Urothelium cell line (cell line): ENCODE data around the gene ALG1.

Experiments
- DNase-seq: peaks from one replicate; pipeline ENCODE4 v3.0.0; 2011; ENCODE audit warnings: low spot score, mixed read lengths
- FAIRE-seq: peaks from 2 replicates; lab custom pipeline; 2011; peaks lifted over from hg19 to GRCh38; lab: Jason Lieb, UNC

The ALG1 gene, protein sequence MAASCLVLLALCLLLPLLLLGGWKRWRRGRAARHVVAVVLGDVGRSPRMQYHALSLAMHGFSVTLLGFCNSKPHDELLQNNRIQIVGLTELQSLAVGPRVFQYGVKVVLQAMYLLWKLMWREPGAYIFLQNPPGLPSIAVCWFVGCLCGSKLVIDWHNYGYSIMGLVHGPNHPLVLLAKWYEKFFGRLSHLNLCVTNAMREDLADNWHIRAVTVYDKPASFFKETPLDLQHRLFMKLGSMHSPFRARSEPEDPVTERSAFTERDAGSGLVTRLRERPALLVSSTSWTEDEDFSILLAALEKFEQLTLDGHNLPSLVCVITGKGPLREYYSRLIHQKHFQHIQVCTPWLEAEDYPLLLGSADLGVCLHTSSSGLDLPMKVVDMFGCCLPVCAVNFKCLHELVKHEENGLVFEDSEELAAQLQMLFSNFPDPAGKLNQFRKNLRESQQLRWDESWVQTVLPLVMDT

DNA sequence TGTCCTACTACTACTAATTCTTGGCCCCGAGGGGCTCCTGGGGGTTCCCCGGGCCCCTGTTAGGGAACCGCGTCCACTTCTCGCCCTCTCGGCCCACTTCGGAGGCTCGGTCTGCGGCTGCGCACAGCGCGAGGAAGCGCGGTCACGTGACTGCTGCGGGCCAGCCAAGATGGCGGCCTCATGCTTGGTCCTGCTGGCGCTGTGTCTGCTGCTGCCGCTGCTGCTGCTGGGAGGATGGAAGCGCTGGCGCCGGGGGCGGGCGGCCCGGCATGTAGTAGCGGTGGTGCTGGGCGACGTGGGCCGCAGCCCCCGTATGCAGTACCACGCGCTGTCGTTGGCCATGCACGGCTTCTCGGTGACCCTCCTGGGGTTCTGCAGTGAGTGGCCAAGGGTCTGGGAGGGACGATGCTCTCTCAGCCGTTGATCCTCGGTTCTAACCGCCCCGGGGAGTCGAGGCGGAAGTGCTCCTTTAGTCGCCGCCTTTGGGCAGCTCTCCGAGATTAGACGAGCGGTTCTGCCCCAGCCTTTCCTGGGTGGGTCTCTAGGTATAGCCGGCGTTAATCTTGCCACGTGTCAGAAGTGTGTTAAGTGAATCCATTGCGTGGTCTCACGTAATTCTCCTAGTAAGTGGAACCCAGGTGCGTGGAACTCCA is at the start of gene ALG1:
Gene ALG1, plus strand, starts transcription at position 163 of the 653 bp plus-strand sequence. Its CDS starts 7 bp downstream, at position 170.
- DNase-seq = peak; percentile 97
- peak; percentile 13 for FAIRE-seq

DNA sequence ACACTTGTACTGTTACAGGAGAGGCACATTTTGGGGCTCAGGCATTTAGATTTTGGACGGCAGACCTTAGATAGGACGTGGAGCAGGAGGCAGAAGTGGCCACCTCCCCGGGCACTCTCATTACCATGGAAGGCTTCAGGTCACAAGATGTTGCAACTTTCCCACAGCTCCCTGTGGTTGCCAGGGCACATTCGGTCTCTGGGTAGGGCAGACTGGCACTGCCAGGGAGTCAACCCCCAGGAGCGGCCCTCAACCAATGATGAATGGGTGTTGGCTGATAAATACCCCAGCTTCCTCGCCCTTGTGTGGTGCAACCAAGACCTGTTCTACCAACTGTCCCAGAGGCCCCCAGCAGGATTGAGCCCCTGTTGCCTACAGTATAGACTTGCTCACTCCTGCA is 49.1 kb upstream of the ALG1 start:
- FAIRE-seq = no peak

DNA sequence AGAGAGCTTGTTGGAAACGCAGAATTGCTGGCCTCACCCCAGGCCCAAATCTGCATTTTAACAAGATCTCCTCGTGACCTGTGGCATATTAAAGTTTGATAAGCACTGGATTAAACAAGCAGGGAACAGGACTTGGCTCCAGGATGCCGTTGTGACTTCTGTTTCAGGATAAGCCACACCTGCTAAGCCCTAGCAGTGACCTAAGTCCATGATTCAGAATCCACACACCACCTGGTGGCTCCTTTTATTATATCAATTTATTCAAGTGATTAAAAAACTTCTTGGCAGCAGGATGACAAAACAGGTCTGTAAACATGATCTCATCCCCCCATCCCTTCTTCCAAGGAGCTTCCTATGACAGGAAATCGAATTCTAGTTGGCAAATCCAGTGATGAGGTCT is 47.0 kb upstream of the ALG1 start:
- peak; percentile 59 for DNase-seq
- FAIRE-seq = no peak

More for the DNA sequence above, 49.1 kb upstream of the ALG1 start:
- DNase-seq = no peak

DNA sequence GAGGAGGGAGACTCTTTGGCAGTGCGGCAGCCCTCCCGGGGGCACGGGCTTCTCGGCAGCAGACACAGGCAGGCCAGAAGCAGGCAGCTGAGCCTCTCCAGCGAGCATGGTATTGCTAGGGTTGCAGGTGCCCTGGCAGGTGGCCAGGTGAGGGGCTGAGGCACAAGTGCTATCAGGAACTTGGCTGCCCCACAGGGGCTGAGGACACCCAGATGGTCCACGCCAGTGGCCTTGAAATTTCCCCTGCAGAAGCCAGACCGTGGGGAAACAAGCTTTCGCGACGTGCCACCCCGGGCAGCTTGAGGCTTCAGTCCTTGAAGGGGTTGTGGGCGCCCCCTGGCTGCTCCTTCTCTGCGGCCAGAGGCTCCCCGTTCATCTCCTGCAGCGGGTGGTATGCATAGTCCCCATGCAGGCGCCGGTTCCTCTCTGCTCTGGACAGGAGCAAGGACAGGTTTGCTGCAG is 46.4 kb upstream of the ALG1 start:
- DNase-seq (no peak), FAIRE-seq (no peak)

DNA sequence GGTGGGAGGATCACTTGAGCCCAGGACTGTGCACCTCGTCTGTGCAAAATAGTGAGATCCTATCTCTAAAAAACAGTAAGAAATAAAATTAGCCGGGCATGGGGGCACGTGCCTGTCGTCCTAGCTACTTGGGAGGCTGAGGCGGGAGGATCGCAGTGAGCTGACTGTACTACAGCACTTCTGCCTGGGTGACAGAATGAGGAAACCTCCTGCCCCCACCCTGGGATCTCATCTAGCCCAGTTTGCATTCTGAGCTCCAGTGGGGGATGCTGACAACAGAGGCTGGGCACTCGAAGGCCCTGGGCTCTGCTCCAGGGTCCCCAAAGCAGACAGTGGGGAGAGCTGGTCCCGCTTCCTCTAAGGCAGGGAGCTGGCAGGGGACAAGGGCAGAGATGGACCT is 45.0 kb upstream of the ALG1 start:
- DNase-seq (no peak), FAIRE-seq (no peak)

DNA sequence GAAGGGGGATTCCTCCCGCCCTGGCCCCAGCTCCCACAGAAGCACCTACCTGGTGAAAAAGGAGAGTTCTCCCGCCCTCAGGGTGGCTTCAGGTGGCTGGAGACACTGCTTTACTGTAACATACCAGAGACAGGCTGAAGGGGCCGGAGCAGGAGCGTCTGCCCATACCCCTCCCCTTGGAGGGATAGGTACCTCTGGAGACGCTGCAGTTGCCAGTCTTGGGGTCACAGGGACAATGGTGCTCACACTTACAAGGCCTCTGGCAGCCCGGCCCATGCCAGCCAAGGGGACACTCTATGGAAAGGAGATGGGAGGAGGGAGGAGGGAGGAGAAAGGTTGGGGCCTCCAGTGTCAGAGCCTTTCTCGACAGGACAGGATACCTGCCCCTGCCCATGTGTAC is 44.6 kb upstream of the ALG1 start:
- FAIRE-seq = no peak

DNA sequence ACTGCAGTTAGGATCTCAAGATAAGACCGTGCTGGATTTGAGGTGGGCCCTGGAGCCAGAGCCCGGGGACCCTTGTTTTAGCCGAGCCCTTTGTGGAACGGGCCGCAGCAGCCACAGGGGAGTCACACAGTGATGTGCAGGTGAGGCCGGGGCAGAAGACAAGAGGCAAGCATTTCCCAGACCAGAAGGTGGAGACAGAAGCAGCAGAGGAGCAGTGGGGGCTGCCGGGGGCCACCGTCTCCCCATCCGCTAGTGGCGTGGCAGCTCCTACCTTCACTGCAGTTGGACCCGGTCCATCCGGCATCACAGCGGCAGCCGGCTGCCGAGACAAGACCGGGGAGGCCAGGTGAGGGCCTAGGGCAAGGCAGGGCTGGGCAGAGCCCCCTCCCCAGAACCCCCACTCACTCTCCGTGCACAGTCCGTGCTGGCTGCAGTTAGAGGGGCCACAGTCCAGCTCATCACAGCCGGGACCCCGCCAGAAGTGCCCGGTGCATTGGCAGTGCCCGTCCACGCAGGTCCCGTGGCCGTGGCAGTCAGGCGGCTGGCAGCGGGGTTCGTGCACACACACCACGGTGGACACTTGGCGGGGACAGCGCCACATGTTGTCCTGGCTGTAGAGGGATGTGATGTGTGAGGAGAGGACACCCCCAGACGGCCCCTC is 43.9 kb upstream of the ALG1 start:
- FAIRE-seq = no peak

More for the DNA sequence above, 44.6 kb upstream of the ALG1 start:
- no peak for DNase-seq

DNA sequence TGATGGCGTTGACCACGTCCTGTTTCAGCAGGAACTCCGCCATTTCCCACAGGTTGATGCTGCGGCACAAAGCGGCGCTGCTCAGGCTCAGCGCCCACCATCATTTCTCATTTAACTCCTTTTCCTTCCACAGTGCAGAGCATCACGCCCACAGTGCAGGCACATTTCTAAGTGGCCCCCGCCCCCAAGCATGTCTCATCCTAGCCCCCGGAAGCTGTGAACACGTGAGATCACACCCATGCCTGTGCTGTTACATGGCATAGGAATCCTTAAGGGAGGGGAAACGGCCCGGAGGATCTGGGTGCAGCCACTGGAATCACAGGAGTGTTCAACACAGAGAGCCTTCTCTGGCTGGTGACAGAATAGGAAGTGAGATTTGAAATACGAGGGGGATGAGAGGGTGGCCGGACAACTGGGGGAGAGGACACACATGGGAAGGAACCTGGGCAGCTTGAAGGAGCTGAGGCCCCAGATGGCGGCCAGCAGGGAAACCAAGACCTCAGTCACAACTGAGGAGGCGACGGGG is 42.6 kb upstream of the ALG1 start:
- FAIRE-seq (no peak), DNase-seq (no peak)

More for the DNA sequence above, 43.9 kb upstream of the ALG1 start:
- no peak for DNase-seq

DNA sequence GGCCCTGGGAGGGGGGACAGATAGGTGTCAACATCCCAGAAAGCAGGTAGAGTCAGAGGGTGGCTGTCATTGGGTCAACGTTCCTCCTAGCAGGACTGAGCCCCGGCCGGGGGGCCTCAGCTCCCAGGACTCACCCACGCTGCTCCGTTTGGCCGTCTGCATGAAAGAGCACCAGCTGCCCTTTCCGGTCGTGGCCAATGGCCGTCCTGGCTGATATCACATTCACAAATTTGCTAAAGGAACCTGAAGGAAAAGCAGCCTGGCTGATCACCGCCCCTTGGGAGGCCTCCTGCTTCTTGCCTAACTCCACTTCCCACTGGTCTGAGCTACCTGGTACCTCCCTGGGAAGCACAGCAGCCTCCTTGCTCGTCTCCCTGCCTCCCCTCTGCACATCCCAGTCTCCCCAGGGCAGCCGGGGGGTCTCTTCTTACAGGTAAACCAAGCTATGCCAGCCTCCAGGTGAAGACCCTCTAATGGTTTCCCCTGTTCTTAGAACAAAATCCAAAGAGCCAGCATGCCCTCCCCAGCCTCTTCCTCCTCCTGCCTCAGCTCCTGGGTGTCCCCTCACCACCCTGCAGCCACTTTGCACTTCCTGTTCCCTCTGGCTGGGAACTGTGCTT is 41.3 kb upstream of the ALG1 start:
- DNase-seq (no peak), FAIRE-seq (no peak)

DNA sequence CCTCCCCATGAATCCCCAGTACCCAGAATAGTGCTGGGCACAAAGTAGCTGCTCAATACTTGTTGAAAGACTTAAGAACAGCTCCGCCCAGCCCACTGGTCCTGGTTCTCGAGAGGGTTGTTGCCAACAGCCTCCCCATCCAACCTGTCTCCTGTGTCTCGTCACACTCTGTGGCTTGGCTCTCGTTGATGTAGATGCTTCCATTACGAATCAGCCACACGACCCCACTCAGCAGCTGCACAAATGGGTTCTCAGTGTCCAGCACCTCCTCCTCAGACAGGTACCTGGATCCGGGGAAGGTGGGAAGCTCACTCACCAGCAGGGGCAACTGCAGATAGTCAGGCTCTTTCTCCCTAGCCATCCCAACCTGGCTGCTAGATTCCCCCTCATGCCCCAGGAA is 40.0 kb upstream of the ALG1 start:
- no peak for FAIRE-seq

DNA sequence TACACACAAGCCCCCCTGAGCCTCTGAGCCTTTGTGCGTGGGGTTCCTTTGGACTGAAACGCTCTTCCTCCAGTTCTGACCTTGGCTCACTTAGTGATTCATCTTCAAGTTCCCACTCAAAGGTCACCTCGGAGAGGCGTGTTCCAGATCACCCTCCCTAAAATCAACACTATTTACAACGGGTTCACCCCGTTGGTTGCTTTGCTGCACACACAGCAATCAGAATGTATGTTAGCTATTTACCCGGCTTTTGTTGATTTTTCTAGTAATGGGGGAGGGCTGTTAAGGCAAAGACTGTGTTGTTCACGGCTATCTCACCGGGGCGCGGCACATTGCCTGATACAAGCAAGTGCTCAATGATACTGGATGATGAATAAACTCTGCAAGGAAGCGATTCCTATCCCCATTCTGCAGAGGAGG is 38.9 kb upstream of the ALG1 start:
- DNase-seq (no peak), FAIRE-seq (no peak)

More for the DNA sequence above, 40.0 kb upstream of the ALG1 start:
- no peak for DNase-seq

DNA sequence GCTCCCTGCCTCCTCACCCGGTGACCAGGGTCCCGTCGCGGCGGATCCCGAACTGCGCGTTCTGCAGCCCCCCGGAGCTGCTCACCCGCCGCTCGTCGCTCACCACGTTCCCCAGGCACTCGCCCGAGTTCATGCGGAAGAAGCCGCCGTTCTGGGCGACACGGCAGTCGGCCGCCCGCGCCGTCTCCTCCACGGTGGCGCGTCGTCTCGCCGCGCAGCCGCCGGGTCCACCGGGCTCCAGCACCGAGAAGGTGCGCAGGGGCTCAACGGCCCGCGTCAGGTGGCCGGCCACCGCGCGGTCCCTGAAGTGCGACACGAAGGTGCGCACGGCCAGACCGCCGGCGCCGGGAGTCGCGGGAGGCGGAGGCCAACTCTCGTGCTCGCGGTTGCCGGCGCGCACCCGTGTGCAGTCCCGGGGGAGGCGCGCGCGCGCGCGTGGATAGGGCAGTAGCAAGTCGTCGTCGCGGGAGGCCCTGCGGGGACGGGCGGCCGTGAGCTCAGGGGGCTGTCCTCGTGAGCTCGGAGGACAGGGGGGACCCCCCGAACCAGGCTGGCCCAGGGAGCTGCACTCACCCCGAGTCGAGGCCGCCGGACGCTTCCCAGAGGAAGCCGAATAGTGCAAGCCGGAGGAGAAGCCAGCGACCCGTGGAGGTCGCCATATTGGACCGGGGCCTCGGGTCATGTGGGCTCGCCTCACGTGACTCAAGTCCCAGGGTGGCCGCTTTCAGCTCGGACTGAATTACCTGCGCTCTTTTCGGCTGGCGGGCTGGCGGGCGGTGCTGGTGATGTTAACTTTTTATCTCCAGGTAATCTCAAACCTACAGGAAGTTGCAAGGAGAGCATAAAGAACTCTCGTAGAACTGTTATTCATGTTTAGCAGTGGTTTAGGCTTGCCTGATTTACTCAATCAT is 38.1 kb upstream of the ALG1 start, which contains the start of gene NAGPA:
Gene NAGPA, minus strand, starts transcription at position 680 of the 911 bp plus-strand sequence. Its CDS starts 21 bp downstream, at position 659.
- FAIRE-seq (peak; percentile 74), DNase-seq (peak; percentile 91)

DNA sequence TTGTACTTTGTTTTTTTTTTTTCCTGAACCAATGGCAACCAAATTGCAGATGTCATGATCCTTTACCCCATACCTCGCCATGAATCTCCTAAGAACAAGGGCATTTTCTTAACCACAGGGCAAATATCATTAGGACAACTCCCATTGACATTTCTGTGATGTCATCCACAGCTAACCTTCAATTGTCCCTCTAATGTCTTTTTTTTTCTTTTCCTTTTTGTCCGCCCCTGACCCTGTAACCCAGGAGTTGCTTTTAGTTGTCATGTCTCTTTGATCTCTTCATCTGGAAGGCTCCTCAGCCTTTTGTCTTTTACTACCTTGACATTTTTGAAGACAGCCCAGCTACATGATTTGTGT is 37.5 kb upstream of the ALG1 start:
- DNase-seq (no peak), FAIRE-seq (no peak)

DNA sequence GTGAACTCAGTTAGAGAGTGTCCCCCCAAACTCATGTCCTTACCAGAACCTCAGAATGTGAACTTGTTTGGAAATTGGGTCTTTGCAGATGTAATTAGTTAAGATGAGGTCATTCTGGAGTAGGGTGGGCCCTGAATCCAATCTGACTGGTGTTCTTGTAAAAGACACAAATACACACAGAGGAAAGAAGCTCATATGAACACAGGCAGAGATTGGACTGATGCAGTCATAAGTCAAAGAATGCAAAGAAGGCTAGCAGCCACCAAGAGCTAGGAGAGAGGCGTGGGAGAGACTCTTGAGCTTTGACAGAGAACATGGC is 35.8 kb upstream of the ALG1 start:
- DNase-seq = no peak
- no peak for FAIRE-seq

DNA sequence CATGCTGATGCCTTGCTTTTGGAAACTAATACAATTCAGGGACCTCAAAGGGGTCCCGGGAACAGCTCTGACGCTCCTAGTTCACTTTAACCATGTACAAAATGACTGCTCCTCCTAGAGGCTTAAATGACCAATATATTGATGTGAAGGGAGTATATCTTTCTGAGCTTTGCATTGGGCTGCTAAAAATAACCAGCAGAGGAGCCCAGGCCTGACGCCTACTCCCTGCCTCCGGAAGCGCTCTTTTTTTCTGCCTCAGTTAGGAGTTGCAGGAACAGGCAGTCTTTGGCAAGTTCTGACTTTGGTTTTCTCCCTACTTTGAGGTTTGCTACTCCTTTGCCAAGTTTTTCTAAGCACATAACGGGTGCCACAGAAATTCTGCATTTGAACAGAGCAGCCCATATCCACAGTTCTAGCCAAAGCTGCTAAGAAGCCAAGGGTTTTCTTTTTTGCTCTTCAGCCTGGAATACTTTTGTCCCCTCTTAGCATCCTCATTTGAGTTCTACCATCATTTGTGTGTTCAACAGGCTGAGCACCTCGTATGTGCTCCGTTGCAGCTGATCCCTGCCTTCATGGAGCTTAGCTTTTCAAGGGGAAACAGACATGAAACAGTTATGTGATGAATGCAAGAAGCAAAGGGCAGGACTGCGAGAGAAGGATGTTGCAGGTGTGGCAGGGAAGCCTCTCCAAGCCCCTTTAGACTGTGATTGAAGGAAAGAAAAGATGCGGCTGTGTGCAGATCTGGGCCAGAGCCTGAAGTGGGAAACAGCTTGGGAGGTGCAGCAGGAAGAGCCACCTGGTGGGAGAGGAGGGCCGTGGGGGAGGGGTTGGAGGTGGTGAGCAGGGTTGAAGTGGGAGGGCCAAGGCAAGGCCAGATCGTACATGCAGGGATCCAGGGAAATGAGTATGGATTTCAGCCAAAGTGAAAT is 35.2 kb upstream of the ALG1 start:
- no peak for DNase-seq
- no peak for FAIRE-seq

DNA sequence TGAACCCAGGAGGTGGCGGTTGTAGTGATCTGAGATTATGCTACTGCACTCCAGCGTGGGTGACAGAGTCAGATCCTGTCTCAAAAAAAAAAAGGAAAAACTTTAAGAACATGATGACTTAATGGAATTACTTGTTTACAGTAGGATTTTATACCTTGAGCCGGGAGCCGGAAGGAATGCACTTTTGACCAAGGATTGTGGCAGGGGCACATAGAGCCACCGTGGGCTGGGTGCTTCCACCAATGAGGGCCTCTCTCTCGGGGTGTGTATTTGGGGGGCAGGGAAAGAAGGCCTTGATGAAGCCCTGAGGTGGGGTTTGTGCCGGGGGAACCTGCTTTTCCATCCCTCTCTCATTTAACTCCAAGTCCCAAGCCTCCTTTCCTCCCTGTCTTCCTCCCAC is 31.2 kb upstream of the ALG1 start:
- DNase-seq (no peak), FAIRE-seq (no peak)

DNA sequence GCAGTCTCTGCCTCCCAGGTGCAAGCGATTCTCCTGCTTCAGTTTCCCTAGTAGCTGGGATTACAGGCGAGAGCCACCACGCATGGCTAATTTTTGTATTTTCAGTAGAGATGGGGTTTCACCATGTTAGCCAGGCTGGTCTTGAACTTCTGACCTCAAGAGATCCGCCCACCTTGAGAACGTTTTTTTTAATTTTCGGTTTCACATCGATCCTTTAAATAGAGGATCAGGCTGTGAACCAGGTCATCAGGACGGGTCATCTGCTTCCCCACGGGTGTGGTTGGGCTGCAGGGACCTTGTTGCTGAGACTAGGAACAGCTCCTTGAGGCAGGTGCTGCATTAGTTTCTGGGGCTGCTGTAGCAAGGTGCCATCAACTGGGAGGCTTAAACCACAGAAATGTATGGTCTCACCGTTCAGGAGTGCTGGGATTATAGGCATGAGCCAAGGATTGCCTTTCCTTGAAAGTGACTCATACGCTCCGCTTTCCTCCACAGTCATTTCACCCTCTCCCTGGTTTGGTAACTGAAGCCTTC is 30.0 kb upstream of the ALG1 start:
- DNase-seq (peak; percentile 84), FAIRE-seq (peak; percentile 69)

DNA sequence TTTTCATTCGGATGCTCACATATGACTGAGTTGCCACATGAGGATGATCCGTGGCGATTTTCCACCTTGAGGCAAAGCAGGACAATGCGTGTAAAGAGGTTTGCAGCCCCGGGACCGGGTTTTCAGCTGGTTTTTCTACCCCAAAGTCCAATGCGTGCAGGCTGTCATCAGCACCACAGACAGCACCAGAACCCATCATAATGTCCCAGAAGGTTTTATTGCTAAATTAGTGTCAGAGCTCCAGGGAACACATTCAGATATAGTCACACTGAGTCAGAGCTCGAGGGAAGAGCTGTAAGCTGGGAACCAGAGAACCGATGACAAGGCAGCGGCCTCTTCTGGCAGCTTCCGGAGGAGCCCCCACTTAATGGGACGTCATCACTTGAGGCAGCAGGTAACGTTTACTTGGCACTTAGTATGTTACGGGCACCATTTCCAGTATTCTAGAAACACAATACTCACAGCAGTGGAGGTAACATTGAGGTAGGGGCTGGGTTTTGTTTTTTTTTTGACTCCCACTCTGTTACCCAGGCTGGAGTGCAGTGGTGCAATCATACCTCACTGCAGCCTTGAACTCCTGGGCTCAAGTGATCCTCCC is 29.0 kb upstream of the ALG1 start:
- no peak for FAIRE-seq
- peak; percentile 62 for DNase-seq
